GM21528 (cell line): ENCODE data around the gene SMG6.
"Not testable (repeated sequence)": the region's sequence is repeated elsewhere in the genome, so short reads cannot be mapped to it uniquely, and the experiment has no call there.

ENCODE experiments used
- ATAC-seq: cut with Tn5 transposase; IDR thresholded peaks from one replicate; pipeline ENCODE4 v1.9.1; 2021; ENCODE audit warnings: mild to moderate bottlenecking, moderate library complexity; ENCODE audit not compliant: unreplicated experiment, low FRiP score

SMG6 gene

GRCh38 chr17:2181897-2182448 is 121.6 kb downstream of the SMG6 start:
- ATAC-seq, result no peak

DNA sequence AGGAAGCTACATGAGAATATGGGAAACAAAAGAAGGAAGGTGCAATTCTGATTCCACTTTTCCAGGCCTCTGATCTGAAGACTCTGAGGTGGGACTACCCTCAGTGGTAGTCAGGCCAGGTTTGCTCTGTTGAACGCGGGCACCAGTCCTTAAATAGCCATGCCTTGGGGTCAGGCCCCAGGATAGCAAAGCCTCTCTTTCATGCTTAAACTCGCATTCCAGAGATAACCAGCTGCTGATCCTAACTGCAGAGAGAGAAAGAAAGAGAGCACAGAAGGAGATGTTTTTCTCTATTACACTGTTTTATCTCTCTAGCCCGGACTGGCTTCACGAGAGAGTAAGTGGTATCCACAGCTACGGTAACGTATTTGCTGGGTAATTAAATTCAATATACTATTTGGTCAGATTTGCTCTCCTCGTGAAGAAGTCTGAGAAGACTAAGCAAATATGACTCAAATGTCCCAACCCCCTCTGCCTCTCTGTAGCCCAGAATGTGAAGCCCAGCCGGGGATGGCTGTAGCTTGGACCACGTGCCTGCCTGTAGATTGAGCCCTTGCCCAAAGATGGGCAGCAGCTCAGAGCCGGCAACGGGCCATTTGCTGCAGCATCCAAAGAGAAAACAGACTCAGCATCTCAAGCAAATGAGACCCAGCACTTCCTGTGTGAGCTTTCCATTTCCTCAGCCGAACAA is 122.2 kb downstream of the SMG6 start:
- no peak for ATAC-seq

DNA sequence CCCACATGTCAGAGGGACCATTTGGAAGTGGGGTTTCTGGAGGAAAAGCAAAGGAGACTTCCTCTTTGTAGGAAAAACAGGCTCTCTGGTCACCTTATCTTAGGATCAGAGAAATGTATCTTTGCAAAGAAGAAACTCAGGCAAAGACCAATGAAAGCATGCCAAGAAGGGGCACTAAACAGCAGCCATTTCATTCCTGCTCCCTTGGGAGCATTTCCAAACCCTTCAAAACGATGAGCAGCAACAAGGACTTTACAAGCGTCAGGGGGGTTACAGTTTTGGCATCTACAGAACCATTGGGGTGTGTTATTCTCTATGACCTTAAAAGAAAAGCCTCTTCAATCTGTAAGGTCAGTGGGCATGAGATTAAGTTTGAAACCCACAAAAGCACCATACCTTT is 122.8 kb downstream of the SMG6 start:
- no peak for ATAC-seq

DNA sequence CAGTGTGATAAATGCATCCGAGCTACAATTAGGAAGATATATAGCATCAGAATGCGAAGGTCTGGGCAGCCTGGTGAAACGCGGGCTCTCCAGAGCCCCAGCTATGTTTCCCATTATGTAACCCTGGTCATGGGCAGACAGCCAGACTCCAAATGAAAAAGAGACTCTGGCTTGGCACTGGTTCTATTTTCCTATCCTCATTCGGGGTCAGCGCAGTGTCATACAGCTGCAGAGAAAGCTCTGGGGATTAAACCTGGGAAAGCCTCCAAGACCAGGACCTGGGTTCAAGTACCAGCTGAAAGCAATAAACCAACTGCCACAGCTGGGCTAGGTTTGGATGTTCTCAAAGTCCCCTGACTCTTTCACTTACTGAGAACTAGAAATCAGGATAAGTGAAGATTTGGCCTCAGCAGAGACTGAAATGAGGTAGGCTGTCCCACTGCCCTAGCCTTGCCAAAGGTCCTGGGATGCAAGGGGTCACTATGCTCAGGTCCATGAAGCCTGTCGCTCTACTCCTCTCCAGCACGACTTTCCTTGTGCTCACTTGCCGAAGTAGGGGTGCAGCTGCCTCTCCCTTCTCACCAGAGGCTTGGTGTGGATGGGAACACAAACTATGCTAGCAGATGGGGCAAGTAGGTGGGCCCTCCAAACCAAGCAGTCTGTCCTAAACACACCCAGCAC is 123.8 kb downstream of the SMG6 start:
- no peak for ATAC-seq

DNA sequence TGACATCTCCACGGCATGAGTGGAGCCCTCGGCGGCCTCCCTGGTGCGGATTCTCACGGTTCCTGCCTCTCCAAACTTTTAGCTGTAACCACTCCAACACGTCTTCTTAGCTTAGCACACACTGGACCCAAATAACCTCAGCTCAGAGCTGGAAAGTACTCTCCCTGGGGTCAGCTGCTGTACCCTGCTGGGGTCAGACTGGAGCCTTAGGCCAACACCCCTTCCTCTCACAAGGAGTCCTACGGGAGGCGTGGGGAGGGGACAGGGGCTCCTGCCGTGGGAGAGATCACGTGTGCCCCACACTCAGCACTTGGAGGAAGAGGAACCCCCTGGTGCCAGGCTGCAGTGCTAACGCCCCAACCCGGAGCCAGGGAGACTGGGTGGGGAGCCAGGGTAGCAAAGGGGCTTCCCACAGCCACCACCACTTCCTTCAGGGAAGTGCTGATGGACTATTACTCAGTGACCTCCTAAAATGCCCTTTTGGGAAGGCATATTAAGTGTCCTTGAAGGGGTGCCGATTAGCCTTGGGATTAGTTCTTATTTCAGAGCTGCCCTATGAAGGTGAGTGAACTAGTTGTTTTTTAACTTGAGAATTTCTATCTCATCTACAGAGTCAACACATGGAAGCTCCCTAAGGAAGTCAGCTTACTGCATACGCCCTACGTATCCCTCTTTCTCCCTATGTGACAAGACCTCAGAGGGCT is 124.6 kb downstream of the SMG6 start:
- no peak for ATAC-seq

- no peak for ATAC-seq
These were observed 126.3 kb downstream of the SMG6 start for GRCh38 chr17:2177235-2177811.

- no peak for ATAC-seq
These were observed 127.0 kb downstream of the SMG6 start for GRCh38 chr17:2176499-2177169.

GRCh38 chr17:2175294-2175628 is 128.3 kb downstream of the SMG6 start:
- no peak for ATAC-seq

DNA sequence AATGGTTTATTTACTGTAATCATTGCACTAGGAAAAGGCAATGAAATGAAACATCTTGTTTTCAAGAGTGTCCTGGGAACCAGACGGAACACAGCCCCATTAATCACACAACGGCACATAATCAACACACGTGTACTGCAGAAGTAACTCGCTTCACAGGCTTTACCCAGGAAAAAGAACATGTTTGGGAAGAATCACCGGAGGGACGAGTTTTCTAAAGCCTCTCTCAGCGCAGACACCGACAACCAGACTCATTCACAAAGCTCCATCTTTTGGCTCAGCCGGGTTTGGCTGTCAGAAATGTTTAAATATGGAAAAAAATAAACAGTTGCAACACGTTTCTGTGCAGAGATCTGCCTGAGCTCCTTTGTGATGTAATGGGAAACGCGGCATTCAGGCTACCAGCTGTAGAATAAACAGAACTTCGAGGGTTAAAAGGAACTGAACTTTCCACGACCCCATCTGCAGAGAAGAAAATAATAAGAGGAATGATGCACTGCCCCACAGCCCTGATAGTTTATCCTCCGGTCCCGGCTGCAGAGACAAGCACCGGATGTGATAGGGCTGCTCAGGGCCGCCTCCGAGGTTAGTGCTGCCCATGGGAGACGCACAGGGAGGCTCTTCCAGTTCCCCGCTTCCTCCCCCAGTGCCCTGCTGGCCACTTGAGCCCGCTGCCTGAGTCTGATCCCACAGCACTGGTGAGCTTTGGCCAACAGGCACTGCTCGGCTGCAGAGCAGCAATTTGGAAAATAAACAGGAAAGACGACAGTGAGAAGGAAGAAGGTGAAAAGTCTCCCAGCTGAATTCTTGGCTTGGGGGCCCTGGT is 128.9 kb downstream of the SMG6 start:
- no peak for ATAC-seq

GRCh38 chr17:2174014-2174413 is 129.6 kb downstream of the SMG6 start:
- no peak for ATAC-seq

GRCh38 chr17:2172999-2173398 is 130.6 kb downstream of the SMG6 start:
- ATAC-seq, result no peak

DNA sequence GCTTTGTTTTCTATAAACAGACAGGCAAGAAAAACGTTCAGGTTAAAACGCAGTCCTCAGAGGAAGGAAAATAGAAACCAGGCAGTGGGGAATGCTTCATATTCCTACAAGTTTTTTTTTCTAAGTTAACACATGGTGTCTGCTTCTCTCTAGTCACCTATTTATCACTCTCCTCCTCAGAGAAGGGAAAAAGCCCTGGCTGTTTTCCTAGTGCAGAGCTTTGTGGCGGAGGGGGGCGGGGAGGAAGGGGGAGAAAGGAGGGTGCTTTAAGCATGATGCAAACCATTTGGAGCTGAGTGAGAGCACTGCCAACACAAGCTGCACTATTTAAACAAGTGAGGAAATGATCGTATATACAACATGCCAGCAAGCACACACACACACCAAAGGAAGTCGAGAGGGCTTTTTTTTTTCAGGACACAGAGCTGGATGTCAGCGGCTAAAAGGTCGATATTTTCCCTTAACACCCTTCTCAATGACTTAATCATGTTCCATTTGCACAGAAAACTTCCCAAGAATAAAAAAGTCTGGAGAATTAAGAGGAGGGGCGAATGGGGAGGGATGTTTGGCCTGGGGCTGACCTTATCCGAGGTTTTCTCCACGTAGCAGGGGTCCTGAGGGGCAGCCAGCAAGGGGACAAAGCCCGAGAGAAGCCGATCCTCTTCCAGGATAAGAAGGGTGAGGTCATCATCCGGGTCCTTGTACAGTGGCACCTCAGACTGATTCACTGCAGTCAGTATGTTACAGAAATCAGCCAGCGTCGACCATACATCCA is 131.3 kb downstream of the SMG6 start:
- no peak for ATAC-seq

GRCh38 chr17:2171702-2172076 is 131.9 kb downstream of the SMG6 start:
- ATAC-seq, result no peak

DNA sequence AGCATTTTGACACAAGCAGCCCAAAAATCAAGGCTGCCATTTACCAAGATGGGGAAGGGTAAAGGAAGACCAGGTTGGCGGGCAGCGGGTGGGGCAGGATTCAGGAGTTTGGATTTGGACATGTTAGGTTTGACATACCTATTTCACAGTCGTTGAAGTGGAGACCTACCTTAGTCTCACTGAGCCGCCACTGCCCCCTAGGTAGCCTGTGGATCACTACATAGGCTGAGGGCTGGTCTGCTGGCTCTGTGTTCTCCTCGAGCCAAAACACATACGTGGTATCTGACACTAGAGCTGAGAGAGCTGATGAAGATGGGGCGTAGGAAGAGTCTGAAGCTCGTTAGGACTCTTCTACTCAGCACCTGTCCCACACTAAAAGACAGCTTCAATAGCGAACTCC is 133.6 kb downstream of the SMG6 start:
- no peak for ATAC-seq

DNA sequence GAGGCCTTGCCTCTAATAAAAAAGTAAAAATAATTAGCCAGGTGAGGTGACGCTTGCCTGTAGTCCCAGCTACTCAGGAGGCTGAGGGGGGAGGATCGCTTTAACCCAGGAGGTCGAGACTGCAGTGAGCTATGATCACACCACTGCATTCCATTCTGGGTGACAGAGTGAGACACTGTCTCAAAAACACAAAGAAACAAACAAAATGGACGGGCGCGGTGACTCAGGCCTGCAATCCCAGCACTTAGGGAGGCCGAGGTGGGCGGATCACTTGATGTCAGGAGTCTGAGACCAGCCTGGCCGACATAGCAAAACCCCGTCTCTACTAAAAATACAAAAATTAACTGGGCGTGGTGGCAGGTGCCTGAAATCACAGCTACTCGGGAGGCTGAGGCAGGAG is 137.9 kb downstream of the SMG6 start:
- ATAC-seq, result not testable (repeated sequence)

GRCh38 chr17:2158396-2158780 is 145.2 kb downstream of the SMG6 start:
- no peak for ATAC-seq

DNA sequence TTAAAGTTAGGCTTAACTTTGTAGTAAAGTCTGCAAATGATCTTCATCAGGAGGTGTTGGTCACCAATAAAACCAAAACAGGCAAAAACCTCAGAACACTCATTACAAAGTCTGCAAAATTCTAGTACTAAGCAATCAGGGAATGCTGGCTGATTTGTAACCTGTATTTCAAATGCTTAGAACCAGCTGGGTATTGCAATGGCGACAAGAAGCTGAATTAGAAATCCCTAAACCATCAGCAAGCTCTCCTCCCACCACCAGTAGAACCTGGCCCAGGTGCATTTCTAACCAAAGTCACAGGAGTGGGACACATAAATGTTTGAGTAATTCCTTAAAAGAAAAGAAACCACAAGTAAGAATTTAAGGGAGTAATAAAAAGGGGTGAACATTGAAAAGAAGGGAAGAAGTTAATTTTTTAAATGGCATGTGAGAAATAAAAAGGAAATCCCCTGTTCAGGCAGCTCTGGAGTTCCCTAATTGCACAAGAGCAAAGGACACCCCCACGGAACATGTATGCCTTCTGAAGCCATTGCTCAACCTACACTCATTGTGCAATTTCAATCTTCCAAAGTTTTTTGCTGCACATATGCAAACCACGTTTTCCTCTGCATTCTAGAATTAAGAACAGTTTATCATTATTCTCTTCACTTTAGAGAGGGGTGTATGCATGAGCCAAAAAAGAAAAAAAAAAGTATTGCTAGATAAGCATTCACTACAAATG is 145.8 kb downstream of the SMG6 start:
- no peak for ATAC-seq

- ATAC-seq, result no peak
These were observed 146.5 kb downstream of the SMG6 start for GRCh38 chr17:2157081-2157480.

GRCh38 chr17:2156666-2157065 is 146.9 kb downstream of the SMG6 start:
- ATAC-seq, result no peak
